Erythroblast (primary cell): ENCODE measurements around the gene PSMD10.

ENCODE experiments used
- GATA1 ChIP-seq: IDR thresholded peaks from 2 replicates; pipeline ENCODE4 v1.6.1; 2011; ENCODE audit warnings: low read depth, mild to moderate bottlenecking, control low read depth, low read length, moderate library complexity
- POLR2A ChIP-seq: IDR thresholded peaks from 2 replicates; pipeline ENCODE4 v1.6.1; 2011; ENCODE audit warnings: mild to moderate bottlenecking, low read length

- TF ChIP-seq POLR2A (no peak), GATA1 (no peak)
Observed at GRCh38 chrX:108072746-108073145, 18.6 kb downstream of the PSMD10 start.
